Stimulated activated CD4-positive, alpha-beta T cell treated with anti-CD3 and anti-CD28 coated beads, Interleukin-4, amount 100 ng/mL, for 48 hours (primary cell): Measurements from ENCODE around the gene B4GALT4.
"Not testable (repeated sequence)": the region's sequence is repeated elsewhere in the genome, so short reads cannot be mapped to it uniquely, and the experiment has no call there.

ENCODE experiments used
- DNase-seq, 2 donors: peaks; one replicate each; pipeline ENCODE4 v3.0.0-alpha.2; 2020; ENCODE audit warnings: low read depth in 2 of 2

B4GALT4 gene

DNA sequence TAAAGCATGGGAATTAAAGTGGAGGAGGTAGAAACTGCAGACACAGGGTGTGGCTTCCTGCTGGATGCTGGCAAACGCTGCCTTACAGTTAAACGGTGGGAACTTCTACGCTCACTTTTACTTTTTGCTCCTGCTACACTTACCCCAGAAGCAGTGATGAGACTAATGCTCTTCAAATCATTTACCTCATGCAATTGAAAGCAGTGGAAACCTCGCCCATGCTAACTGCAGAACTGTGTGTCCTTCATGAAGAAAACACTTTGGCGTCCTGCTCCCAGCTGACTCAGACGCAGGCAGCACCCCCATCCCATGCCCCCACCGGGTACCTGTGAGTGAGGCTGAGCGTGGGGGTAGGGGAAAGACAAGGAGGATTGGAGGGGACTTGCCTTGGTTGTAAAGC is 35.5 kb downstream of the B4GALT4 start:
- no peak for DNase-seq

DNA sequence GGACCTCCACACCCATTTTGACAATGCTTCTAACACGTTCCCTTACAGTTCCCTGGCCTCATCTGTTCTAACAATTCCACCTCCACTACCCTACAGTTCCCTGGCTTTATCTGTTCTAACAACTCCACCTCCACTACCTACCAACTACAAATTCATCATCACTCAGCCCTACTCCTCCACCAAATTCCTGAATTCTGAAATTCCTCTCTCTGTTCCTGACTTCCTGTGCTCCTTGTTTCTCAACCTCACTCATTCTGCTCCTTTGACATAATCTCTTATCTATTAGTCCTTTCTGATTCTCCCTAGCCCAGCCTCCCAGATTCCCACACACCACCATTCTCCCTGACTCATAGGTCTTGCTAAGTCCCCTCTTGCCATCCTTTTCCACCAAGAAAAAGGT is 44.8 kb downstream of the B4GALT4 start:
- DNase-seq: no peak

GRCh38 chr3:119195151-119195476 is 45.6 kb downstream of the B4GALT4 start:
- DNase-seq: no peak

DNA sequence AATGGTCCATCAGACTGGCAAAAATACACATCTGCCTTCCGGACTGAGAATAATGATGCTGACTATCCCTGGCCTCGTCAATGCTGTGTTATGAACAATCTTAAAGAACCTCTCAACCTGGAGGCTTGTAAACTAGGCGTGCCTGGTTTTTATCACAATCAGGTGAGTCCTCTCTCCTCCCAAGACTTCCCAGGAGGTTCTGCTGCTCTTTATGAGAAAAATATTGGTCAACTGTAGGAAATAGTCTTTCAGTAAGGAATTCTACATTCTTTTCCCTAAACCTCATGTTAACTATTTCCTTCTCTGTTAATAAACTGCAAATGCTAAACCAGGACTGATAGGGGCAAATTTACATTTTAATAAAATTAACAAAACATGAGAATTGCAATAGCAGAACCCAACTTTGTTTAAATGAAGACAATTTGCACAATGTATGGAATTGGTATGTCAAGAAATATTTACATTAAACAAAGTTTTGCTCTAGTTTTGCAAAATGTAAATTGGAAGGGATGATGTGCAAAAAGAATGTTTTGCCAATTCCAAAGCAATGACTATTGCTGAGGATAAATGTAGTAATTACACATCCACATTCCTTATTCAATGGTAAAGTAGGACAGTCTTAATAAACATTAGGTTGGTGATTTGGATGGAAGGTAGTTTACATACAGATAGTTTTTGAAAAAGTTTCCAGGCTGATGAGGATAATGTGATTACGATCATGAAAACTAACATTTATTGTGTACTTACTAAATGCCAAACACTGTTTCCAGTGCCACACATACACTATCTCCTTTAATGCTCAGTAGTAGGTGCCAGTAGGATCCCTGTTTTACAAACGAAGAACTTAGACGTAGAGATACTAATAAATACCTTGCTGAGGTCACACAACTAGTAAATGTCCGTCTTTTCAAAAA is 46.2 kb downstream of the B4GALT4 start:
- DNase-seq: no peak

DNA sequence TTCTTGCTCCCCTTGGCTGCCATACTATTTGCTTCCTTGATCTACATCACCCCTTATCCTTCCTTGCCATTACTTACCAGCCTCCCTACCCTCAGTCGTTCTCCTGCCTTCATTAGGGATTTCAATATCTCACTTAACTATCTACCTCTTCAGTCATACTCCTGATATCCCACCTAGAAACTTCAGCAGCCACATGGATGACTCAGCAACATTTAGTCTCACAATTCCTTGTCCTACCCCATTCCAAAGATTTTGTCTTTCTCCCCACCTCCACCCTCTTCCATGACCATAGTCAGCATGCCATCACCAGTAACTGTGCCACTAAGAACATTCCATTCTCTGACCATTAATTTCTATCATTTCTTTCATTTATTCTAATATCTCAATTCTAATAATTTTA is 48.9 kb downstream of the B4GALT4 start:
- no peak for DNase-seq

DNA sequence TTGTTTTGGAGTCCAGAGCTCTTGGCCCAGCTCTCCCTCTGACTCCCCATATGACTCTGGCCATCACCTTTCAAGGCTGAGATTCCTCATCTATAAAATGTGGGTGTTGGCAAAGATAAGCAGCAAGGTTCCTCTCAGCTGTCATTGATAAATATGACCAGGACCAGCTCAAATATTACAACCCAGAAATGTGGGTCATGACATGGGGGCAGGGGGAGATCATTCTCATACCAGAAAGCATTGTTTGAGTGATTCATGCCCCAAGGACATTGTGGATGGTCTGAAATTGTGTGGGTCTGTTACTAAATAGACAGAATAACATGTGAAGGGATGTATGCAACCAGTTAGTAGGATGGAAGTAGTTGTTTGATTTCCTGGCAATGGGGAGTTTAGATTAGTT is 53.4 kb downstream of the B4GALT4 start:
- DNase-seq: no peak

DNA sequence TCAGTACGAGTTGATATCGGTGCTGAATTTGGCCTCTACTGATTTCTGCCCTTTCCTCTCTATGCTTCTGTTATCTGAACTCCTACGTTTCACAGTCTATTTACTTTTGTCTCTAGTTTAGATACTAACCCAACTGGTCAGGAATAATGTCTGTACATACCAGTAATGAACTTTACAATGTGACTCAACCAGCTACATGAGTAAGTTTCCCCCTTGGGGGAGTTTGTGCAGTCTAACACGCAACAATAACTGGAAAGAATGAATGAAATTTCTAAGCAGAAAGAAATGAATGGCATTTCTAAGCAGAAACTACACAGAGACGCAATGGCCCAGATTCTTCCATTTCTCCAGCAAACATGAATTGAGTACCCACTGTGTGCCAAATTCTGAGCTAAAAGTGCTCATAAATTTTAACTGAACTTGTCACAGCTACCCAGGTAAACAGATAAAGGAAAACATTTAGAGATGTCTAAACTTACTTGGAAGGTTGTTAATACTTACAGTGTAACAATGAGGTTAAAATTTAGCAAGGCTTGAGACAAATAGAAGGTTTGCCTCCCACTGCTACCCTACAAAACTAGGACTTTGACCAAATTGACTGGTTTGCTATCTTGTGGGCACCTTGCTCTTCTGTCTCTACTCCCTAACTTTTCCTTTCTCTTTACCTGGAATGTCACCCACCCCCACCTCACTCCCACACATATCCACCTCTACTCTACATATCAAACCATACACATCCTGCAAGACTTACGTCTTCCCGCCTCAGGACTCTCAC is 55.7 kb downstream of the B4GALT4 start:
- no peak for DNase-seq

GRCh38 chr3:119184111-119184510 is 56.6 kb downstream of the B4GALT4 start:
- no peak for DNase-seq

- DNase-seq: no peak
Measured at GRCh38 chr3:119181765-119182164, 58.9 kb downstream of the B4GALT4 start.

DNA sequence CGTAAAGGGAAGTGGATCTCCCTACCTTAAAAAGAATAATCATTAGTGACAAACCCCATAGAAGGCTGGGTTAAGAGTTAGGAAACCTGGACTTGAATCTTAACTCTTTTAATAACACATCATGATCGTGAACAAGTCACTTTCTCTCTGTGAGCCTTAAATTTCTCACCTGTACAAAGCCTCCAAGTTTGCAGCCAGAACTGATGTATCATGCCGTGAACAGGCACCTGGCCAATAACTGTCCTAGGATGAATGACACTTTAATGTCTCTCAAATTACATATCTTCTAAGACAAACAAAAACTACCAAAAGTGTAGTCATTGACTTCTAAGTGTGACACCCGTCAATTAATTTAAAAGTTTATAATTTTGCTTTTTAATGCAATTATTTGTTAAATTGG is 63.4 kb downstream of the B4GALT4 start:
- DNase-seq: no peak

DNA sequence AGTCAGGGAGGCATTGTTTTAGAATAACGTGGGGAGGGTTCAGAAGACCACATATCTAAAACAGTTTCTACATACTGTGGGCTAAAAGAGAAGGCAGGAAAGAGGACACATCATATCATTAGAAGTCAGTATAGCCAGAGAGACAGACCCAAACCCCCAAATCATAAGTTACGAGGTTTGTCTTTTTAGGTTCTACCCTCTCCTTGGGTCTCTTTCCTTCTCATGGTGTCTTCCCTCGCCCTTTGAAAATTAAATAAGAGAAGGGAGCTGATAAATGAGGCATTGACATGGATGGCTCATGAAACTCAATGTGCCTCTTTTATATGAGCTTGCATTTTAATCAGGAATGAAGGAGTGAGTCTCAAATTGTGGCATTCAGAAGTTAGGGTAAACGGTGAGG is 63.9 kb downstream of the B4GALT4 start:
- DNase-seq: no peak

DNA sequence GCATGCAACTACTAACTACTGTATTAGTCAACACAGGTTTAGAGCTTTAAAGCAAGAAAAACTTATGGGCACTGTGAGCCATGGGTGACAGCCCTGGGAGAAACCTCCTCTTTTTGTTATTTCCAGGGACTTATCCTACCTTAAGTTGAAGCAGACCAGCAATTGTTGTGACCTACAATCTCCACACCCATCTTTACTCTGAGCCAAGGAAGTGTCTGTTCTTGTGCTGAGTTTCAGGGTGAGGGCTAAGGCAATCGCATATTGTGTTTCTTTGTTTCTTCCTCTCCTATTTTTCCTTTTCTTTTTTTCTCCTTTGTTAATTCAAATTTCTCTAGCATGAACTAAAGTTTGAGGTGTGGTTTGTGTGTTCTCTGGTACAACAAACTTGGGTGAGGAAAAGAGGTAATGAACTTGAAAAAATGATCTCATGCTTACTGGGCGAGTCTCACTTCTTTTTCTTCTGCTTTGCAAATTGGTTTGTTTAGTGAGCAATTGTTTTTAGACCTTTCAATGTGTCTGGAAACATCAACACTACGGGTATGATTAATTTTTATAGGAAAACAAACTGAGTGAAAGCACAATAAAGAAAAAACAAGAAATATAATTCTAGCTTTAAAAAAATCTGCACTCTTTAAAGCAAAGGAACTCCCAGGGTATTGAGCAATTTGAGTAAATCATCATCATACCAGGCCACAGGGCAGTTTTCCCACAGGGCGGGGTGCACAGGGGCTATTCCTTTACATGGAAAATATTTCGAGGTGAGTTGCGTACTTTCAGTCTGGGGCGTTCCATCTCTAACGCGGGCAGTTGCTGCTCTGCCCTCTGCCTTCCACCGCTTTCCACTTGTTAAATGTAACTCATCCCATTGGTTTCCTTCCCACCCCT is 64.6 kb downstream of the B4GALT4 start:
- DNase-seq: no peak

DNA sequence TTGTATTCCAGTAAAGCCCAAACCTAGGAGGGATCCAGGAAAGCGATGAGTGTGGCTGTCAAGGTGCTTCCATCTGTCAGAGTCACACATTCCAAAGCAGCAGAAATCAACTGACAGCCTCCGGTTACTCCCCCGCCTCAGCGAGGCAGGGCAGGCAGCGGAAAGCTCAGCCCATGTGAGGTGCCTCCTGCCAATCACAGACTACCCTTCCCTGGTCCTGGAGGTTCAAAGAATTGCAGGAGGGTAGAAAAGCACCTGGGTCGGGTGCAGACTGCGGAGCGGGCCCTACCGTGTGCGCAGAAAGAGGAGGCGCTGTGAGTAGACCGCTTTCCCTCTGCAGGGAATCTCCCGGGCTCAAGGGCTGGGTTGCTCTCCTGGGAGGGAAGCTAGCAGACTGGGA is 67.4 kb downstream of the B4GALT4 start, which contains the start of gene UPK1B:
TSS of gene UPK1B (plus strand) at position 274 of the 400 bp plus-strand sequence. CDS start 13,144 bp downstream, outside the sequence.
- DNase-seq: no peak

DNA sequence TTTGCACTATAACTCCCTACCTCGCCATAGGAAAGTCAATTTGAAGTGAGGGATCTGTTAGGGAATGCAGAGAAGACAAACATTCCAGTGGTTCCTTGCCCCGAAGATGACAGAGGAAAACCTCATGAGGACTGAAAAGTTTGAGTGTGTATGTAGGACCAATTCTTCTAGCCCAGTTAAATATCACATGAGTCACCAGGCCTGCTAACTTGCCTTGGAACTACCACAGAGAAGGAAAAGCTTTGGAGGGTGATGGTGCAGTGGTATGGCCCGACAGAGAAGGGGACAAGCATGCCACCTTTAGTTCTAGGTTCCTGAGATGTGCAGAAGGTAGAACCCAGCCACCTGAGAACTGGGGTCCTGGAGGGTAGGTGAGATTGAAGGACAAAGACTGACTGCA is 69.9 kb downstream of the B4GALT4 start:
- no peak for DNase-seq

GRCh38 chr3:119164745-119165144 is 75.9 kb downstream of the B4GALT4 start:
- not testable (repeated sequence) for DNase-seq
